Stimulated activated CD8-positive, alpha-beta memory T cell treated with anti-CD3 and anti-CD28 coated beads, Interleukin-7, amount 100 ng/mL, for 24 hours (primary cell): Measurements from ENCODE around the gene MAFG.

Experiments used
- DNase-seq: peaks from one replicate; pipeline ENCODE4 v3.0.0-alpha.2; 2020; ENCODE audit warnings: low read depth

MAFG gene

DNA sequence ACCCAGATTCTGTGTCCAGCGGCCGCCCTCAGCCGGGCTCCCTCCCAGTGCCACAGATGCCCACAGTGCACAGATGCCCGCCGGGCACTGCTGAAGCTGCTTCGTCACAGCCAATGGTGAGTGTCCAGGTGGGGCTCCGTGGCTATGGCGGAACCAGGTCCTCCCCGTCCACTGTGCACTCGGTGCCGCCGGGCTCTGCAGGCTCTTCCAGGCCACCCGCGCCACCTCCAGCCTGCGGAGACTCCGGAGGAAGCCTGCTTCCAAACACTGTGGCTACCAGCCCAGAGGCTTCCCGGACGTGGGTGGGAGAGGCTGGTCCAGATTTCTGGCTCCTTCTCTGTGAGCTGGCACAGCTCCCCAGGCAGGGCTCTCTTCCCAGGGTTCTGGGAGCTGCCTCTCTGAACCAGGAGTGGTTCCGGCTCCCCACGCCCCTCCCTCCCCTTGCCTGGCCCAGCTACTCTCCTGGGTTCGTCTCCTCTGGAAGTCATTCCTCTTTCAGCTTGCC is 12.4 kb upstream of the MAFG start:
- DNase-seq, result no peak

DNA sequence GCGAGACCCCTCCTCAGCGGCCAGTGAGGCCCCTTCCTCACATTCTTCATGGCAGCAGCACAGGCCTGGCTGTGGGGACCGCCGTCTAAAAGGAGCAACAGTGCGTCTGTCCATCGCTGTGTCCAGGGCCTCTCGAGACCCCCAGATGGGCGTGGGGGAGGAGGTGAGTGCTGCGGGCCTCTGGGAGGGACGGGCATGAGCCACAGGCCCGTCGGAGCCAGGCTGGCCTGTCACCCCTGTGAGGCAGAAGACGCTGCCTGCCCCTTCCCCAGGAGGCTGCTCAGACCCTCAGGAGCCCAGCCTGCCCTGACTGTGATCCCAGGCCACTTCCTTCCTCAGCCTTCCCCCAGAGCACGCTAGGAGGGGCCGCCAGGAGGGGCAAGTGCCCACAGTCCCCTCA is 11.7 kb upstream of the MAFG start:
- DNase-seq, result no peak

DNA sequence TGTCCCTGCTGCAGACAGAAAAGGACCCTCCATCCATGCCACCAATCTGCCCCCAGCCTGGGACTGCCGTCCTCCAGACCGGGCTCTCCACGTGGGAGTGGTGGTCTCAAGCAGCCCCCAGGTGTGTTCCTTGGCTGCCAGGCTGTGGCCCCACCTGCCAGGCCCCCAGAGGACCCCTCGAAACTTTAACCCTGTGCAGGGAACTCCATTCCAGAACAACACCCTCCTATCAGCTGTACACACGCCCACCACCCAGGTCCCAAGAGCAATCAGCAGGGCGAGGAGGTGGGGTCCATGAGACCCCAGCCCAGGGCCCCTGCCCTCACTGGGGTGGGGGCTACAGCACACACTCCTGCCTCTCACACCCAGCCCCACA is 8.2 kb upstream of the MAFG start:
- no peak for DNase-seq

DNA sequence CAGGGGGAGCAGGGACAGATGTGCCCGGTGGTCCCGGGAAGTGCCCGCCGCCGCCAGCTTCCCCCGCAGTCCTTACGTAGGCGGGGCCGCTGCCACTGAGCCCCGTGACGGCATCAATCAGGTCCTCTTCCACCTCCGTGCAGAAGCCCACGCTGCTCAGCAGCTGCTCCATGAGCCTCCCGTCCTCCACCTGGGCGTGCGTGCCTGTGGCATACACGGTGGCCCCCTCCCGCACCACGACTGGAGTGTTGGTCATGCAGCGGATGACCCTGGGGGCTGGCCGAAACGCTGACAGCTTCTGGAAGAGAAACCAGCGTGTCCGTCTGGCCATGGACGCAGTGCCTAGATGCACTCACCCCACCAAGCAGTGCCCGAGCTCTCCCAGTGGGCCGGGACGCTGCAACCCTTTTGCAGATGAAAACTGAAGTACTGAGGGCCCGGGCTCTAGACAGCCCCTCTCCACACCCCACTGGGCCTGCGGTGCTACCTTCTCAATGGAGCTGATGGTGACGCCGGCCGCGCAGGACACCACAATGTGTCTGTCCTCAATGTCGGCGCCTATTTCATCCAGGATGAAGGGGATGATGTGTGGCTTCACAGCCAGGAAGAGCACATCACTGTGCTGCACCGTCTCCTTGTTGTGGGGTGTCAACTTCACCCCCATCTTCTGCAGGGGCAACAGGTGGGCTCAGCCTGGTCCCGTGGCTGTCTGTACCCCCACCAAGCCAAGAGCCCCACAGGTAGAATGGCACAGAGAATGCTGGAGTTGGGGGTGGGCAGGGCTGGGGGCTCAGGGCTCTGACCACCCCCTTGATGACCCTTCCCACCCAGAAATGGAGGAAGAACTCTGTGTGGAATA is 7.5 kb upstream of the MAFG start:
- no peak for DNase-seq

DNA sequence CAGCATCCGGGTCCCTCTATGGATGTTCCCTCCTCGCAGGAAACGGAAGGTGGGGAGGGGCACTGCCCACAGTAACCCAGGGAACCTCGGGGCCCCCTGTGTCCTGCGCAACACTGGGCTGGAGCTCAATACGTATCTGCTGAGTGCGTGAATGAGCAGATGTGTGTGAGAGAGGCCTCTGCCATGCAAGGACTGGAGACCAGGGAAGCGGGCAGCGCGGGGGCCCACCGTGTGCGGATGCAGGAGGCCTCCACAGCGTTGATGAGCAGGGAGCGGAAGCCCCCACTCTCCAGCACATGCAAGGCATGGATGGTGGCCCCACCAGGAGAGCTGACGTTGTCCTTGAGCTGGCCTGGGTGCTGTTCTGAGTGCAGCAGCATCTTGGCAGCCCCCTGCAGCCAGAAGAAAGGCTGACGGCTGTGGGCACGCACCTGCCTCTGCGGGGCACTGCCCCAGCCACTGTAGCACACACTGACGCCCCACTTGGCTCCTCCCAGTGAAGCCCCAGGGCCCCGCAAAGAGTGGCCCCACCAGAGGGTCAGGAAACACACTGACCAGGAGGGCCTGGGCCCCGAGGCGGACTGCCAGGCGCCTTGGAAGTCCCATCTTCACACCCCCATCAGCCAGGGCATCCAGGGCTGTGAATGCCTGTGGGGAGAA is 6.7 kb upstream of the MAFG start:
- no peak for DNase-seq

DNA sequence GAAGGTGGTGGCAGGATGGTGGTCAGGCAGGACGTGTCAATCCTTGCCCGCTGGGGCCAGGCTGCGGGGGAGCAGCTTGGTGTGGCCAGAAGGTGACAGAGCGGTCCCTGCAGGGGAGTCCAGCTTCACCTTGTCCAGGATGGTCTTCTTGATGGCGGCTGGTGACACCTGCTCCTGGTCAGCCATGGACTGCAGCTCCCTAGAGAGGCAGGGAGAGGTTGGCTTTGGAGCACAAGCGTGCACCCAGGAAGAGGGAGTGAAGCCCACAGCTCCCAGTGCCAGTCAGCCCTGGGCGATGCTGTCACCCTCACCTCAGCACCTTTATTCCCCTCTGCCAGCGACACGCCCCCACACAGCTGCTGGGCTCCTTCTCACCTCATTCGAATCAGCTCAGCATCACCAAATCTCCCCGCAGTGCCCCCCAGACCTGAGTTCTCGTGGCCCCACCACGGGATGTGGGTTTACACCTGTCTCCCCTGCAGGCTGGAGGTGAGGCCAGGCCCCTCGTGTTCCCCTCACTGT is 5.7 kb upstream of the MAFG start:
- no peak for DNase-seq

DNA sequence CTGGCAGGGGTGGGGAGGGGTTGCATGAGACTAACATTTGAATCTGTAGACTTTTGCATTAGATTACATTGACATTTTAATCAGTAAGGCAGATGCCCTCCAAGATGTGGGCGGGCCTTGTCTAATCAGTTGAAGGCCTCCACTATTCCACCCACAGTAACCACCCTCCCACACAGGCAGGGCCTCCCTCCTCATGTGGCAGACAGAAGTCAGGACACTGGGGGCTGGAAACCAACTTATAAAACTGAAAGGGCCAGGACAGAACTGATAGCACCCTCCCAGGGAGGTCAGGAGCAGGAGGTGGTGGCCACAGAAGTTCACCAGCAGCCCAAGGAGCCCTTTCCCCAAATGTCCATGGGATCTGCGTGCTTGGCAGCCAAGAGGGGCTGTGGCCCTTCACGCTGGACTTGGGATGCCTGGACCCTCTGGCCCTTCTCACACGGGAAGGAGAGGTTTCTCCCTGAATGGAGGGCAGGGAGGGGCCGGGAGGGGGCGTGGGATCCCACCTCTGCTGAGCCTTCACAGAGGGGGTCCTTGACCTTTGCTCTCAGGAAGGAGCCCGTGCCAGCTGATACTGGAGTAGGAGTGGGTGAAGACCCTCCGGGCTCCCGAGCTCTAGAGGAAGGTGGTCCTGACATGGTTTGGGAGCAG is 4.9 kb upstream of the MAFG start:
- no peak for DNase-seq

DNA sequence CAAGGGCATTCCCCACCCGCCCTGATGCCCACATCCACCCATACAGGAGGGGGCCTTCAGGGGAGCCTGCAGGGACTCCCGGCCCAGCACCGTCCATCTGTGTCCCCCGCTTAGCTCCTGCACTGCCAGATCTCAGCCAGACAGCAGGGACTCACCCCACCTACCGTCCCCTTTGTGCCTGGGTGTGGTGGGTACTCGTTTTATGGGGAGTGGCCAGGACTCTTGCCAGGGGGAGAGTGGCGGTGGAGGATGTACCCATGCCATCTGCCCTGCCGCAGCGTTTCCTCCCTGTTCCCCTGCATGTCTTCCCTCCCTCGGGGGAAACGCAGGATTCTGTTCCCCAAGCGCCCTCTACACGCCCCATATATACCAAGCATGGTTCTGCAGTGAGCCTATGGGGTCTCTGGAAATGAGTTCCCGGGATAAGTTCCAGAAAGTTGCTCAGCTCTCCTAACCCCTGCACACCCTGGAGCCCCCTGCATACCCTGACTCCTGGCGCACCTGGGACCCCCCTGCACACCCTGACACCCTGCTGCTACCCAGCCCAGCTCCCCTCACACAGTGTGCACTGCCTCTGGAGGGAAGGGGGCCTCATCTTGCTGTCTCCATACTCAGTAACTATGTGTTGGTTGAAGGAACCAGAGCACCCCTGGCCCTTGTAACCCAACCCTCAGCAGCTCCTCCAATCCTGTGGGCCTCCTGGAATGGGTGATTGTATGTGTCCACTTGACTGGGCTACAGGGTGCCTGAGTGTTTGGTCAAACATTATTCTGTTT is 4.2 kb upstream of the MAFG start:
- DNase-seq, result no peak

DNA sequence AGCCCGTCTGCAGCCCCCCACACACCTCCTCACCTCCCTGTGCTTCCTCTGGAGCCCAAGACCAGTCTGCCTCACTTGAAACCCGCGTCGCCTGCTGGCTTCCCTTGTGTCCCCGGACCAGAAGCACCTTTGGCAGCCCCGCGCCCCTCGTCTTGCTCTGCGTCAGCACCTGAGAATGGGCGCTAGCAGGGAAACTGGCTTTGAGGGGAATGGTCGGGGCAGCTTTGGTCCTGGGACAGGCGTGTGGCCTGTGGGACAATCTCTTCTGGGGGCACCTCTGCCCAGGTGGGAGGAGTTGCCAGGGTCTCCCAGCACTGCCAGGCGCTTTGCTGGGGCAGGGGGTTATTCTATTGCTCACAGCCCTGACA is 3.6 kb upstream of the MAFG start:
- no peak for DNase-seq

DNA sequence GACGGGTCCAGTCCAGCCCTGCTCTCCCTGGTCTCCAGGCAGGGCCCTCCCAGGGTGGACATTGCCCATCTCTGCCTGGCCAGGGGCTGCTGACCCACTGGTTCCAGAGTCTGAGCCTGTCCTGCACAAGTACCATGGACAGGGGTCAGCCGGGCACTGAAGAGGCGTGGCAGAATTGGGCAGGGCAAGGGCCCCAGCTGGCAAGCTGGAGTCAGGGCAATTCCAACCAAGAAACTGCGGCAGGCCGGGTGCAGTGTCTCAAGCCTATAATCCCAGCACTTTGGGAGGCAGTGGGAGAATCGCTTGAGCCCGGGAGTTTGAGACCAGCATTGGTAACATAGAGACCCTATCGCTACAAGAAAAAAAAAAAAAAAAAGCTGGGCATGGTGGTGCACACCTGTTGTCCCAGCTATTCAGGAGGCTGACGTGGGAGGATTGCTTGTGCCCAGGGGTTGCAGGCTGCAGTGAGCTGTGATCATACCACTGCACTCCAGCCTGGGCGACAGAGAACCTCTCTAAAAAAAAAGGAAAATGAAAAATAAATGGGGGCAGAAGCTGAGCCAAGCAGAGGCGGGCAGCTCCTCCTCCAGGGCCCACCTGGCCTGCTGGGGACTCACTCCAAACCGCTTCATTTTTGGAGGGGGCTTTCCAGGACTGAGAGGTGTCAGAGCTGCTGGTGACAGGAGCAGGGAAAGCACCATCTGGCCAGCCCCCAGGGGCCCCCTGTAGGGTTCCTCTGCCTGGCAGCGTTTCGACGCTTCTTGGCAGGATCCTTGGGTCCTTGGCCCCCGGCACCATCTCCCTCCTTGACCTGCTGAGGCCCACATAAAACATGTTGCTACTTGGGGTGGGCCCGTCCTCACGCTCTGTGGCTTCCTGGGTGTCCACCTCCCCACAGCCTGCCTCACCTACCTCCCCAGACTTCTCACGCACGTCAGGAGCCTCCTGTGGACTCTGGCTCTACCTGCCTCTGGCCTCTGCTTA is 2.9 kb upstream of the MAFG start:
- no peak for DNase-seq

DNA sequence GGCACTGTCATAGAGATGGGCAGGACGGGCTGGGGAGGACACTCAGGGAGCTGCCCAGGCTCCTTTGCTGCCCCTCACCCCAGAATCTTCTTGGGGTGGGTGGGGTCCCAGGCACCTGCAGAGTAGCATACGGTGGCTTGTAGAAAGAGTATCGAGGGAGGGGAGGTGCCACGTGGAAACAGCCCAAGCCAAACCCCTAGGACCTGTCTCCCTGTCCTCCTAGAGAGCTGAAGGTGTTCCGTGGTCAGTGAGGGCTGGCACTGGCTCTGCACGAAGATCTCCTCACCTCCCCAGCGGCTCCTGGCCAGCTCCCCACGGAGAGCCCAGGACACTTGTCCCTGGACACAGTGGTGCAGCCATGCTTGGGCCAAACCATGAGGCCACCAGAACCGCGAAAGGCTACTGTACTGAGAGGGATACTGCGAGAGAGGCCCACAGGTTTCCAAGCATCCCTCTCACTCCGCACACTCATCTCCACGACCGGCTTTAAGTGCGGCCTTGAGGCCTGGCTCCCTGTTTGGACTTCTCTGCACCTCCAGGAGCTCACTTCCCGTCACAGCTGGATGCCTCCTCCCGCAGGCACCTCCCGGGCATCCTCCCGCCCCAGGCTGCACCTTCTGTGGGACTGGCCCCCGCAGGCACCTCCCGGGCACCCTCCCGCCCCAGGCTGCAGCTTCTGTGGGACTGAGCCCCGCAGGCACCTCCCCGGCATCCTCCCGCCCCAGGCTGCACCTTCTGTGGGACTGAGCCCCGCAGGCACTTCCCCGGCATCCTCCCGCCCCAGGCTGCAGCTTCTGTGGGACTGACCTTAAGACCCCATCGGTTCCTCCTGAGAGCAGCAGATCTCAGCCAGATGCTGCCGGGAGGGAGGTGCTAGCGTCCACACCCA is 2.0 kb upstream of the MAFG start:
- no peak for DNase-seq

DNA sequence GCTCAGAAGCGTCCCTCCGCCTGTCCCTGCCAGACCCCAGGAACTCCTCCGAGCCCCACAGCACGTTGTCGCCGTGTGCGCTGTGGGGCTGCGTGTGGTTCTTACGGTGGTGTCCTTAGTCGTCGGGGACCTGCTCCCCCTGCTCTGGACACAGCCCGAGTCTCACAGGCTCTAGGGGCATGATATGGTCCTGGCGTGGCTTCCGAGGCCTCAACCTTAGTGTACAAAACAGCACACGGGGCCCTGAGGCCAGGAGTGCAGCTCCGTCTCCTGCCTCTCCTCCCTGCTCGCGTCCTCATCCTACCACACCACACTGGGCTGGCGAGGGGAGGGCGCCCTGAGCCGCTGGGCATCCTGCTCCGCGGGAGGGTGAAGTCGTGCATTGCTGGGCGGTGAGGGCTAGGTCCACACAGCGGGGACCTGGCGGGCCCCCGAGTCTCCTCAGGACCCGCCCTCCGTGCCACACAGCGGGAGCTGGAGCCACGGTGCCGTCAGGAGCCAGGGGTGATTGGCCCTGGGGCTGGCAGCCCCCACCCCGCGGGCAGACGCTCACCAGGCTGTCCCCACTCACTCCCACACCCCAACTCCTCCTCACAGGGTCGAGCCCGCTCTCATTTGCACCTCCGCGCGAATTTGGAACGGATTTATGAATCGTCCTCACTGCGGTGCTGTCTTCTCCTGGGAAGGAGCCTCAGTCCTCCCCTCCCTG is 1.2 kb upstream of the MAFG start:
- no peak for DNase-seq

DNA sequence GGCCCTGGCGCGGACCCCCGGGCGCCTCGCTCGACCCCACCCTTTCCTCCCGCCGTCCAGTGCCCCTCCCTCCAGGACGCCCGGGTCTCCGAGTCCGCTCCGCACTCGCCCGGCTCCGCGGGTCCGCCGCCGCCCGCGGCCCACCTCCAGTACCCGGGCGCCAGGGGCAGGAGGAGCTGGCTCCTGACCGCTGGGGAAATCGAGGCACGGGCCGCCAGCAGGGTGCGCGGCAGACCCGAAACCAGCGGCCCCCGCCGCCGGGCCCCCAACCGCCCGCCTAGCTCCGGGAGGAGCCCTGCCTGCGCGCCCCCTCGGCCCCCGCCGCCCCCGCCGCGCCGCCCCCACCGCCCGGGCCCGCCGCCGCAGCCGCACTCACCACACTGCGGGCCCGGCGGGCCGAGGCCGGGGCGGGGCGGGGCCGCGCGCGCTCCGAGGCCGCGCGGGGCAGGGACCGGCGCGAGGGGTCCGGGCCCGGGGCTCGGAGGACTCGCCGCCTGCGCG is 333 bp downstream of the MAFG start:
- no peak for DNase-seq

DNA sequence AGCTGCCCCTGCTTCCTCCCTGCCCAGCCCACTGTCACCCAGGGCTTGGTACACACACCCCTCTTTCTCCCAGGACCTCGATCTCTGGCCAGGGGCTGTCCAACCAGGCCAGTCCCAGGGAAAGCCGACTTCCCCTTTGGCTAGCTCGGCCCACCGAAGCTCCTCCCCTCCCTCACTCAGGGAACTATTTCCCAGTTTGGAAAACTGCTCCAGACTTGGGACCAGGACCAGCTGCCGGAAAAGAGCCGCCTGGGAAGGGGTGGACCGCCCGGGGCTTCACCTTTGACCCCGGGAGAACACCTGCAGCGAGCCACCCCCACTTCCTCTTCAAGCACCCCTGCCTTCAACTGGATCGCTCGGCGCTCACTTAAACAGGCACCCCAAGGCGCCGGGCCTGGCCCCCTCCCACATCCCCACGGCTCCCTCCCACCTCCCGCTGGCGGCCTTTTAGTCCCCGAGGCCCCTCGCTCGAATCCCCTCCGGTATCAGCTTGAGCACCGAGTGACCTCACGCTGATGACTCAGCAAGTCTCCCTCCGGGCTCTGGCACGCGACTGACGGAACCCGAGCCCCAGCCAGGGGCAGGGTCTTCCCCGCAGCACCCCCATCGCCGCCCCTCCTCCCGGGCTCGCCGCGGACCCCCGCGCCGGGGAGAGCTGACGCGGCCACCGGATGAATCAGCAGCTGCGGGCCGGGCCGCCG is 934 bp downstream of the MAFG start:
- peak; percentile 32 for DNase-seq

DNA sequence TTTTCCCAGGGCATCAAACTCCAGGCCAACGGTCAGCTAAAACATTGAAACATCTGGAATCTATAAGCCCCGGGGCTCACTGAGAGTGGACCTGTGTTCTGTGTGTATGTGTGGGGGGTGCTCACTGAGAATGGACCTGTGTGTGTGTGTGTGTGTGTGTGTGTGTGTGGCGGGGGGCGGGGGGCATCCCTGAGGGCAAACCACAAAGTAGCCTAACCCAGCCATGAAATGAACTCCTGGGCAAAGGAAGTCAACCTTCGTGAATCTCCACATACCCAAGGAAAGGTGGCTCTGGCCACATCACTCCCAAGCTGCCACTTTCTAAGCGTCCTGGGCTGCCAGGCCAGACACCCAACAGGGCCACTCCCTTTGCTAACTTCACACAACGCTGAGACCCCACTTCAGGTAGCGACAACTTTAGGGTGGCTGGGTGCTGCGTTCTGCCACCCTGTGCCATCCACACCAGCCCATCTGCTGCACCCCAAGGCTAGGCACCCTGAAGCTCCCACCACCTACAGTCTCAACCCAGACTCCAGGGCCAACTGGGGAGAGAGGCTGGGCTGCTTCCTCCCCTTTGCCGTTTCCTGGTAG is 1.6 kb downstream of the MAFG start:
- no peak for DNase-seq

DNA sequence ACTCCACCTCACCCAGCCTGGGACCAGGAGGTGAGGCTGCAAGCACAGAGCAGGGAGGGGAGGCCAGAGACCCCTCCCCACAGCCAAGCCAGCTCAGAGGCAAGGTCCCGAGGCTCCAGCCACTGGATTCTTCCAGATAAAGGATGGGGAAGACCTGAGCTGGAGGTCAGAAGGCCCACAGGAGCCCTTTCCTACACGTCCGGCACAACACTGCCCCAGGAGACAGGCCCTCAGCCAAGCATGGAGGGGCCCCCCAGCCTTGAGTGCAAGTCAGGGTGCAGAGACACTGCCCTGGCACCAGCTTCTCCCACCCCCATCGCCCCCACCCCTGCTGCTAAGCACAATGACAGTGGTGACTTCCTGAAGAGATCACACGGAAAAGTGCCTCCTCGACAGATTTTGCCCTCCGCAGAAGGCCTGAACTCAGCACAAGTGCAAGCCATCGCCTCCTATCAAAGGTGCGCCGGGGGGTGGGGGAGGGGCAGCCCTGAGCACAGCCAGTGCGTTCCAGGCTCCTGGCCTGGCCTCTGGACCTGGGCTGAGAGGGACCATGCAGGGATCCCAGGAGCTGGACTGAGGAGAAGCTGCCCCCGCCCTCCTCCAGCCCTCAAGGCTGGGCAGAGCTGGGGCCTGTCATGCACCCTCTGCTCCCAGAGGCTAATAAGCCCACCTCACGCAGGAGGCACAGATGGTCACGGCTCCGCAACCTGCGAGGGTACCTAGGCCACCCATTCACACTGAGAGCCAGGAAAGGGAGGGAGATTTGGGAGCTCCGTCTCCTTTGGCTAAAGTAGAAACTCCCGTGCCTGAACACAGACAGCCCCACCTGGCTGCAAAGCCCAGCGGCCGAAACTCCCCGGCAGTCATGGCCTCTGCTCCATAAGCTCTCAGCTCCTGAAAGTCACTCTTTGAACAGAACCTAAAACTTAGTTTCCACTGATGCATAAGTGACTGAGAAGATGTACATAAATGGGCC is 2.7 kb downstream of the MAFG start:
- DNase-seq, result no peak
